GM12872 (cell line): Measurements from ENCODE around the gene ARL5C.

ENCODE experiments used
- TF ChIP-seq, protein P1 (sequence below): IDR thresholded peaks from 3 replicates; pipeline ENCODE4 v1.5.1; 2011; ENCODE audit warnings: low read depth, mild to moderate bottlenecking, low read length, moderate library complexity; ENCODE audit not compliant: insufficient read depth

Gene ARL5C

DNA sequence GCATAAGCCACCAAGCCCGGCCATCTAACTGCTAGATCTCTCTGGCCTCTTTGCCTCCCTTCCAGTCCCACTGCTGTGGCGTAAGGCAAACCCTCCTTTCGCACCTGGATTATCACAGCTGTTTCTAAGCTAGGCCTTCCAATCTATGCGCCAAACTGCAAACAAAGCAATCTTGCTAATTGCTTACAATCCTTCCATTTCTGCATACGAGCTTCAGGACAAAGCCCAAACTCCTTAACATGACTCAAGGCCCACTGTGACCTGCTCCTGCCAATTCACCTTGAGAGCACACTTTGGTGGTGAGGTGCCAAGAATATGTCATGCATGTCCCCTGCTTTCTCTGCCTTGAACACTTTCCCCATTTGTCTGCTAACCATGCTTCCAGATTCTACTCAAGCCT lies 6.0 kb upstream of the ARL5C start:
- TF ChIP-seq, protein P1, sequence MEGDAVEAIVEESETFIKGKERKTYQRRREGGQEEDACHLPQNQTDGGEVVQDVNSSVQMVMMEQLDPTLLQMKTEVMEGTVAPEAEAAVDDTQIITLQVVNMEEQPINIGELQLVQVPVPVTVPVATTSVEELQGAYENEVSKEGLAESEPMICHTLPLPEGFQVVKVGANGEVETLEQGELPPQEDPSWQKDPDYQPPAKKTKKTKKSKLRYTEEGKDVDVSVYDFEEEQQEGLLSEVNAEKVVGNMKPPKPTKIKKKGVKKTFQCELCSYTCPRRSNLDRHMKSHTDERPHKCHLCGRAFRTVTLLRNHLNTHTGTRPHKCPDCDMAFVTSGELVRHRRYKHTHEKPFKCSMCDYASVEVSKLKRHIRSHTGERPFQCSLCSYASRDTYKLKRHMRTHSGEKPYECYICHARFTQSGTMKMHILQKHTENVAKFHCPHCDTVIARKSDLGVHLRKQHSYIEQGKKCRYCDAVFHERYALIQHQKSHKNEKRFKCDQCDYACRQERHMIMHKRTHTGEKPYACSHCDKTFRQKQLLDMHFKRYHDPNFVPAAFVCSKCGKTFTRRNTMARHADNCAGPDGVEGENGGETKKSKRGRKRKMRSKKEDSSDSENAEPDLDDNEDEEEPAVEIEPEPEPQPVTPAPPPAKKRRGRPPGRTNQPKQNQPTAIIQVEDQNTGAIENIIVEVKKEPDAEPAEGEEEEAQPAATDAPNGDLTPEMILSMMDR, result no peak

DNA sequence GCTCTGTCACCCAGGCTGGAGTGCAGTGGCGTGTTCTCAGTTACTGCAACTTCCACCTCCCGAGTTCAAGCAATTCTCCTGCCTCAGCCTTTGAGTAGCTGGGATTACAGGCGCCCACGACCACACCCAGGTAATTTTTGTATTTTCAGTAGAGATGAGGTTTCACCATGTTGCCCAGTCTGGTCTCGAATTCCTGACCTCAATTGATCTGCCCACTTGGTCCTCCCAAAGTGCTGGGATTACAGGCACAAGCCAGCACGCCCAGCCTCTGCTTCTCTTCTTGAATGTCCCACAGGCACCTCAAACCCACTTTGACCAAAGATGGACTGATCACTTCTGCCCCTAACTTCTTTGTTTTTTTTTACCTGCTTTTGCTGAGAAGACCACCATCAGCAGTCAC lies 4.6 kb upstream of the ARL5C start:
- TF ChIP-seq, protein P1, result no peak

DNA sequence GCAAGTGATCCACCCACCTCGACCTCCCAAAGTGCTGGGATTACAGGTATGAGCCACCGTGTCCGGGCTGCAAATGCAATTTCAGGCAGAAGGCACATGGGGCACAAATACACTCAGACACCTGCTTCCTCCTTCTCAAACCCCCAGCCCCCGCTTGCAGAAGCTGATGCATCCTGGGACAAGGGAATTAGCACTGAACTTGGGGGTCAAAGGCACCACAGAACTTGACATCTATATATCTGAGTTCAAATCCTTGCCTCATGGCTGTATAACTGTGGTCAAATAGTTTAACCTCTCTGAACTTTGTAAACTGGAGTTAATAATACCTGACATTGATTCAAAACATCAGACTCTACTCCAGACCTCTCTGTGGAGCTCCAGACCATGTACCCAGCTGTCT lies 4.1 kb upstream of the ARL5C start:
- TF ChIP-seq, protein P1, result no peak

DNA sequence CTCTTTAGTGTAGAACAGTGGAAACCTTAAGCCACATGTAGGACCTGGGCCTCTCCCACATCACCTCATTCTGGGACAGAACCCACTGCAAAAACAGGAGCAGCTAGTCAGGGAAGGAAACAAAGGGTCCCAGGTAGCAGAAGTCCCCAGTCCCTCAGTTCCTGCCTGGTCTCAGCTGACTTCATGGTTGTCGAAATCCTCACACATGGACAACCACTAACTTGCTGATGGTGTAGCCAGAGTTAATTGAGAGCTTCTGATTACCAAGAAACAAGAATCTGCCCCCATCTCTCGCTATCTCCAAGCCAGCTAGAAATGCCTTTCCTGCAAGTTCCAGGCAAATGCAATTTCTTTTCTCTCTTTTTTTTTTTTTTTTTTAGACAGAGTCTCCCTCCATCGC lies 3.6 kb upstream of the ARL5C start:
- TF ChIP-seq, protein P1, result no peak

DNA sequence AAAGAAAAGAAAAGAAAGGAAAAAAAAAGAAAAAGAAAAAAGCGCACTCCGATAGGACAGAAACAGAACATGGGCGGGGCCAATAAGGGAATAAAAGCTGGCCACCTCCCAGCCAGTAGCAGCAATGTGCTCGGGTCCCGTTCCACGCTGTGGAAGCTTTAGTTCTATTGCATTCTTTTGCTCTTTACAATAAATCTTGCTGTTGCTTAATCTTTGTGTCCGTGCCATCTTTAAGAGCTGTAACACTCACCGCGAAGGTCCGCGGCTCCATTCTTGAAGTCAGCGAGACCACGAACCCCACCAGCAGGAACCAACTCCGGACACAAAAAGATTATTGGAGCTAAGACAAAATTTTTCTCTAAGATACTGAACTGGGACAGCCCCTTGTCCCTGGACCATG lies 3.1 kb upstream of the ARL5C start:
- TF ChIP-seq, protein P1, result no peak

DNA sequence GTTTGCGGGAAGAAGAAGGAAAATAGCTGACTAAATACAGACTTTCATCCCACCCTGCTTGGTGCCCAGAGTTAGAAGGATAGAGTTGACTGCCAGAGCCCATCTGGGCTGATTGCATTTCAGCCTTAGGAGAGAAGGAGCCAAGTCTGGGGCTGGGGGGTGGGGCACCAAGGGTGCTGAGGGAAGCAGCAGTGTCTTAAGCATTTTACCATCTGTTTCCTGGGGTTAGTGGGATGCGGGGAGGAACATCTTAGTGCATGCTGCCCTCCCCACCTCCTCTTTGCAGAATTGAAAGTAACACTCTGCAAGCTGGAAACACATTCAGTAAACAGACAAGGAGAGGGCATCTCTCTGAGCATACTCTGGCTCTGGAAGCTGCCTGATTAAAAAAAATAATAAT lies 1.5 kb upstream of the ARL5C start:
- TF ChIP-seq, protein P1, result no peak

DNA sequence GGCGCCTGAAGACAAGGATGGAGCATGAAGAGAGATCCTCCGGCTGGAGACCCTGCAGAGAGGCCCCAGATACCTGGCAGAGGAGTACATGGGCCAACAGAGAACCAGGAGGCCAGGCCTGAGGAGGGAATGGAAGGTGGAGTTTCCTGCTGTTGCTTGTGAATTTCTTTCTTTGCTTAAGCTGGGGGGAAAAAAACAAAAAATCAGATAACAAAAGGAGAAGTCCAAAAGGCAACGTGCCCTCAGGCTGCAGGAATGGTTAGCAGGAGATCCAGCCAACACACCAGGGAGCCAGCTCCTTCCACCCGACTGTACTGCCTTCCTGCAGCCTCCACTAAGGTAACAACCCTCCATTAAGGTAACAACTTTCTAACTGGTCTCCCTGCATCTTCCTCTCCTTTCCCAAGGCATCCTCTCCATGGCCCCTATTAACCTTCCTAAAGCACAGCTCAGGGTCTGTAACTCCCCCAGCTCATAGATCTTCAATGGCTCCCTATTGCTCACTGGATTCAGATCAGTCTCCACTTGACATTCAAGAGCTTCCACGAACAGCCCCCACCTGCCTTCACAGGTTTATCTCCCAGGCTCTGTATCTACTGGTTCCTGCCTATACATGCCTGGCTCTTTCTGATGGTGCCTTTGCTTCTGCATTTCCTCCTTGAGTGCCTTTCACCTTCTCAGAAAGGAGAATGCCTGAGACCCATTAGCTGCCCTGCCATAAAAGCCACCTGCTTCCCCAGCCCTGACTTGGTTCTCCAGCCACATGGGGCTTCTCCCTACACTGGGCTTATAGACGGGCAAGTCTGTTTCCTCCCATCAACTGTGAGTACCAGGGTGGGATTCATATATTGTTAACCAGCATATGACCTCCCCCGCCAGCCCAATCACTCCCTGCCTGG lies 725 bp upstream of the ARL5C start:
- TF ChIP-seq, protein P1, result no peak
